Lung (tissue), 16 donors: ENCODE results near the gene ARSK. TPM values are rescaled to one million over a fixed set of nuclear protein-coding genes. Genes with fewer than 3 reads are reported as not detected.

ENCODE experiments used
- ATAC-seq: fragments of 200-7000 bp; cut with Tn5 transposase; one replicate; pipeline ENCODE4 v1.9.1; 2020; ENCODE audit warnings: moderate number of reproducible peaks; ENCODE audit not compliant: insufficient read depth, low FRiP score
- DNase-seq, 3 donors: peaks; one replicate each; pipeline ENCODE4 v3.0.0-alpha.2; 2013 to 2017
- H3K27ac ChIP-seq, 2 donors: one replicate each; pipeline ENCODE4 v1.5.1; 2013; ENCODE audit warnings: mild to moderate bottlenecking in 2 of 2, moderate library complexity in 2 of 2, control low read depth in 1 of 2, inconsistent platforms in 1 of 2, low read depth in 1 of 2, low read length in 1 of 2
- H3K27me3 ChIP-seq, 3 donors: one replicate each; pipeline ENCODE4 v1.5.1; 2013; ENCODE audit warnings: low read length in 2 of 3; ENCODE audit not compliant: control insufficient read depth in 3 of 3, insufficient read depth in 3 of 3
- H3K36me3 ChIP-seq, 4 donors: one replicate each; pipeline ENCODE4 v1.5.1; 2013; ENCODE audit warnings: low read length in 4 of 4, mild to moderate bottlenecking in 1 of 4, moderate library complexity in 1 of 4; ENCODE audit not compliant: control insufficient read depth in 4 of 4, insufficient read depth in 4 of 4
- H3K4me1 ChIP-seq, 5 donors: one replicate each; pipeline ENCODE4 v1.5.1; 2013; ENCODE audit warnings: low read length in 5 of 5, mild to moderate bottlenecking in 2 of 5, moderate library complexity in 1 of 5; ENCODE audit not compliant: control insufficient read depth in 5 of 5, insufficient read depth in 5 of 5
- H3K4me3 ChIP-seq: one replicate; pipeline ENCODE4 v1.5.1; 2013; ENCODE audit warnings: mild to moderate bottlenecking, control low read depth, moderate library complexity
- H3K9ac ChIP-seq, 2 donors: one replicate each; pipeline ENCODE4 v1.5.1; 2013; ENCODE audit warnings: low read length in 2 of 2, control low read depth in 1 of 2; ENCODE audit not compliant: insufficient read depth in 1 of 2
- H3K9me3 ChIP-seq, 4 donors: one replicate each; pipeline ENCODE4 v1.5.1; 2013; ENCODE audit warnings: low read length in 3 of 4, mild to moderate bottlenecking in 1 of 4, moderate library complexity in 1 of 4; ENCODE audit not compliant: control insufficient read depth in 4 of 4, insufficient read depth in 3 of 4
- WGBS, 2 donors: extraction: QIAGEN DNeasy Blood & Tissue Kit; methylation state at CpG; one replicate each; pipeline ENCODE4 v1.1.7; 2013; 5-methylcytosine and 5-hydroxymethylcytosine counted together
- long read RNA-seq, 5 donors: transcript quantifications; one replicate each; lab custom pipeline, GENCODE V29; 2026
- polyA plus RNA-seq, 2 donors: library from polyadenylated mRNA; stranded (reverse); fragments of 200-250 nt; gene quantifications; one replicate each; pipeline ENCODE4 v1.2.1, GENCODE V29; 2013
- total RNA-seq, 2 donors: library from RNA; depleted of rRNA in 1 of 2; stranded (reverse); fragments of >200 nt in 1 of 2; gene quantifications; one replicate each; pipeline ENCODE4 v1.2.1, GENCODE V29; 2014 to 2021
- TF ChIP-seq, protein P1 (sequence below): IDR thresholded peaks from 2 replicates; pipeline ENCODE4 v1.5.1; 2012; ENCODE audit warnings: mild to moderate bottlenecking; ENCODE audit errors: control extremely low read depth, extremely low read depth
- donor health status: control.
- donor health status: control.
- donor health status: Bipolar disorder and iron deficiency.
- donor health status: healthy.
- donor health status: DM: yes; HTN: yes; CAD: no.

Gene ARSK
- total RNA-seq (10 to 100 TPM in 1 of 2 donors, 1 to 10 TPM in 1; 5.0 to 10.5 TPM), polyA plus RNA-seq (1 to 10 TPM; 2.6 to 3.6 TPM)
- long read RNA-seq, donor 1, partial matches to known transcripts: 0 of 5 reads
- long read RNA-seq, donor 1, other reads (novel, unspliced or antisense): 0 of 5 reads
- long read RNA-seq, donor 2, partial matches to known transcripts: 0 of 1 reads
- long read RNA-seq, donor 2, other reads (novel, unspliced or antisense): 0 of 1 reads
- long read RNA-seq, donor 3, partial matches to known transcripts: 0 of 2 reads
- long read RNA-seq, donor 3, other reads (novel, unspliced or antisense): 0 of 2 reads
- long read RNA-seq, donor 4: 0 reads
- long read RNA-seq, donor 5, partial matches to known transcripts: 0 of 1 reads
- long read RNA-seq, donor 5, other reads (novel, unspliced or antisense): 0 of 1 reads

DNA sequence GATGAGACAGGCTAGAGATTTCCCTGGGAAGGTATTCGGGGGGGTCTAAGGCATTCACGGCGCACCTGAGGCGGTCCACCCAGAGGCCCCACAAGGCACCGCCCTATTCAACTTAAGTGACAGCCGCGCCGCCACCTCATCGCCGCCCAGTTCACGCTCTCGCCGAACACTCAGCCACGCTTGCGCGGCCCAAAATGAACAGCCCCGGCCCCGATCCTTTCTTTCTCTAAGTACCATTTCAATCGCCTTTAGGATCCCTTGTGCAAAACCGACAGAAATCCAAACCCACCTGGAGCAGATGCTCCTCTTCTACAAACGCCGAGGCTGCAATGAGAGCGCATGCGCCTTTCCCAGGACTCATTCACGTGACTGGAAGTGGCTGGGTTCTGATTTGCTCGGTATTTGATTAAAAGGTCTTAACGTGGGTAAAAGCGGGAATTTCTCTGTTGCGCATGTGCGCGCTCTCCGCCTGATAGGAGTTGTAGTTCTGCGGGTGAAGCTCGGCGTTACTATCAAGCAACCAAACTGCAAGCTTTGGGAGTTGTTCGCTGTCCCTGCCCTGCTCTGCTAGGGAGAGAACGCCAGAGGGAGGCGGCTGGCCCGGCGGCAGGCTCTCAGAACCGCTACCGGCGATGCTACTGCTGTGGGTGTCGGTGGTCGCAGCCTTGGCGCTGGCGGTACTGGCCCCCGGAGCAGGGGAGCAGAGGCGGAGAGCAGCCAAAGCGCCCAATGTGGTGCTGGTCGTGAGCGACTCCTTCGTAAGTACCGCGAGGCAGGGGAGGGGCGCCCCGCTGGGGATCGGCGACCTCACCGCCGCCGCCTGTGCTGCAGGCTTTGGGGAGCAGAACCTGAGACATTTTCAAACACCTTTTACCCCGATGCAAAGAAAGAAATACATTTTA lies at the start of gene ARSK, which contains the start of gene SKIC3:
ARSK (plus strand) TSS at position 455 of the 902 bp plus-strand sequence; CDS start at position 633, 178 bp downstream.
SKIC3 (minus strand) TSS at position 331 of the 902 bp plus-strand sequence. CDS start 7,827 bp downstream, outside the sequence.
- ATAC-seq: peak; percentile 98
- Histone ChIP-seq H3K27me3 (no peaks in the 10 kb centered on the region), H3K36me3 (peaks cover 0 to 2% (median under 1%) of the 10 kb centered on the region in 4 donors), H3K4me1 (peaks cover 0 to 10% (median 6%) of the 10 kb centered on the region in 5 donors), H3K9ac (peak within 1 kb of the TSS; percentile 85 to 95), H3K4me3 (peak within 1 kb of the TSS; percentile 61), H3K9me3 (no peaks in the 10 kb centered on the region), H3K27ac (peak within 1 kb of the TSS; percentile 76 to 96)
- TF ChIP-seq, protein P1, sequence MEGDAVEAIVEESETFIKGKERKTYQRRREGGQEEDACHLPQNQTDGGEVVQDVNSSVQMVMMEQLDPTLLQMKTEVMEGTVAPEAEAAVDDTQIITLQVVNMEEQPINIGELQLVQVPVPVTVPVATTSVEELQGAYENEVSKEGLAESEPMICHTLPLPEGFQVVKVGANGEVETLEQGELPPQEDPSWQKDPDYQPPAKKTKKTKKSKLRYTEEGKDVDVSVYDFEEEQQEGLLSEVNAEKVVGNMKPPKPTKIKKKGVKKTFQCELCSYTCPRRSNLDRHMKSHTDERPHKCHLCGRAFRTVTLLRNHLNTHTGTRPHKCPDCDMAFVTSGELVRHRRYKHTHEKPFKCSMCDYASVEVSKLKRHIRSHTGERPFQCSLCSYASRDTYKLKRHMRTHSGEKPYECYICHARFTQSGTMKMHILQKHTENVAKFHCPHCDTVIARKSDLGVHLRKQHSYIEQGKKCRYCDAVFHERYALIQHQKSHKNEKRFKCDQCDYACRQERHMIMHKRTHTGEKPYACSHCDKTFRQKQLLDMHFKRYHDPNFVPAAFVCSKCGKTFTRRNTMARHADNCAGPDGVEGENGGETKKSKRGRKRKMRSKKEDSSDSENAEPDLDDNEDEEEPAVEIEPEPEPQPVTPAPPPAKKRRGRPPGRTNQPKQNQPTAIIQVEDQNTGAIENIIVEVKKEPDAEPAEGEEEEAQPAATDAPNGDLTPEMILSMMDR: no peak
- DNase-seq: peak; percentile 97 to 100 (median 100)
- 0% methylated on average over 62 to 63 of the region's 63 CpGs for WGBS, 2 donors

- Histone ChIP-seq H3K4me1 (no peaks in the 10 kb centered on the region), H3K36me3 (peaks cover 15 to 36% (median 27%) of the 10 kb centered on the region in 4 donors), H3K9me3 (no peaks in the 10 kb centered on the region), H3K4me3 (no peak overlapping the region), H3K27me3 (no peaks in the 10 kb centered on the region), H3K27ac (no peak overlapping the region), H3K9ac (no peak overlapping the region)
- ATAC-seq (no peak), DNase-seq (no peak)
- 67 to 90% methylated on average over 1 of the region's 1 CpG for WGBS, 2 donors
- TF ChIP-seq, protein P1: no peak
Observed at GRCh38 chr5:95508550-95508949, 46.4 kb upstream of the ARSK start.

- Histone ChIP-seq H3K4me1 (no peaks in the 10 kb centered on the region), H3K9ac (no peak overlapping the region), H3K4me3 (no peak overlapping the region), H3K36me3 (peaks cover 16 to 40% (median 31%) of the 10 kb centered on the region in 4 donors), H3K27ac (no peak overlapping the region), H3K27me3 (no peaks in the 10 kb centered on the region), H3K9me3 (no peaks in the 10 kb centered on the region)
- WGBS, 2 donors: 89 to 94% methylated on average over 1 of the region's 1 CpG
- ATAC-seq (no peak), DNase-seq (no peak)
- TF ChIP-seq, protein P1: no peak
Observed at GRCh38 chr5:95511606-95512005, 43.3 kb upstream of the ARSK start.
